Right atrium auricular region (tissue), 2 donors: ENCODE results near the gene WWP2. TPM values are rescaled to one million over a fixed set of nuclear protein-coding genes. Genes with fewer than 3 reads are reported as not detected.
"Not testable (repeated sequence)": the region's sequence is repeated elsewhere in the genome, so short reads cannot be mapped to it uniquely, and the experiment has no call there.

Experiments
- DNase-seq: peaks from one replicate; pipeline ENCODE4 v3.0.0-alpha.2; 2019; ENCODE audit warnings: low spot score
- H3K27ac ChIP-seq, 2 donors: fragments of 200-600 bp; sonication (generic); 1 replicate in 1 of 2; 2 replicates in 1 of 2; pipeline ENCODE4 v1.5.1; 2016 to 2019
- H3K27me3 ChIP-seq, 2 donors: fragments of 200-600 bp; sonication (generic); one replicate each; pipeline versions ENCODE4 v1.5.1 to v1.6.0; 2017 to 2019
- H3K36me3 ChIP-seq: fragments of 200-600 bp; sonication (generic); one replicate; pipeline ENCODE4 v1.5.1; 2016
- H3K4me1 ChIP-seq, 2 donors: fragments of 200-600 bp; sonication (generic); one replicate each; pipeline versions ENCODE4 v1.5.1 to v1.6.0; 2017 to 2019
- H3K4me3 ChIP-seq, 2 donors: fragments of 200-600 bp; sonication (generic); 1 replicate in 1 of 2; 2 replicates in 1 of 2; pipeline ENCODE4 v1.5.1; 2017 to 2019; ENCODE audit warnings: mild to moderate bottlenecking in 1 of 2, moderate library complexity in 1 of 2
- H3K9me3 ChIP-seq, 2 donors: fragments of 200-600 bp; sonication (generic); one replicate each; pipeline ENCODE4 v1.5.1; 2019
- CTCF ChIP-seq, 2 donors: fragments of 200-600 bp; sonication (generic); IDR thresholded peaks; one replicate each; pipeline ENCODE4 v1.5.1; 2019; ENCODE audit warnings: antibody characterized with exemption in 2 of 2
- total RNA-seq, 2 donors: library from RNA; depleted of rRNA; stranded (reverse); fragments of >200 nt; gene quantifications; one replicate each; pipeline ENCODE4 v1.1.0, GENCODE V29; 2016

The WWP2 gene
- total RNA-seq, 2 donors from 2014 or later = 16.1 to 21.2 TPM

DNA sequence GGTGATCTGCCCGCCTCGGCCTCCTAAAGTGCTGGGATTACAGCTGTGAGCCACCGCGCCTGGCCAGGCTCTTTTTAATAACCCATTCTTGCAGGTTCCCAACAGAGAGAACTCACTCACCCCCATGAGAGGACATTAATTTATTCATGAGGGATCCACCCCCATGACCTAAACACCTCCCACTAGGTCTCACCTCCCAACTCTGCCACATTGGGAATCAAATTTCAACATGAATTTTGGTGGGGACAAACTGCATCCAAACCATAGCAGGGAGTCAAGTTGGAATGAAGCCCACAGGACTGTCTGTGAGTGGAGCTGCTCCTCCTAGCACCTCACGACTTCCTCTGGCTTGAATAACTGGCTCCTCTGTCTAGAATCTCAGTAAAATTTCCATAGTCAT, 85.5 kb downstream of the WWP2 start:
- Histone ChIP-seq H3K4me1 (peaks cover 0 to 22% of the 10 kb centered on the region in 2 donors), H3K36me3 (peaks cover under 1% of the 10 kb centered on the region), H3K27me3 (no peaks in the 10 kb centered on the region), H3K9me3 (no peaks in the 10 kb centered on the region), H3K27ac (peak overlapping the region; percentile 76 to 92), H3K4me3 (no peak overlapping the region)
- DNase-seq = no peak
- TF ChIP-seq CTCF (IDR thresholded peaks at IDR 0.05) = no peak

DNA sequence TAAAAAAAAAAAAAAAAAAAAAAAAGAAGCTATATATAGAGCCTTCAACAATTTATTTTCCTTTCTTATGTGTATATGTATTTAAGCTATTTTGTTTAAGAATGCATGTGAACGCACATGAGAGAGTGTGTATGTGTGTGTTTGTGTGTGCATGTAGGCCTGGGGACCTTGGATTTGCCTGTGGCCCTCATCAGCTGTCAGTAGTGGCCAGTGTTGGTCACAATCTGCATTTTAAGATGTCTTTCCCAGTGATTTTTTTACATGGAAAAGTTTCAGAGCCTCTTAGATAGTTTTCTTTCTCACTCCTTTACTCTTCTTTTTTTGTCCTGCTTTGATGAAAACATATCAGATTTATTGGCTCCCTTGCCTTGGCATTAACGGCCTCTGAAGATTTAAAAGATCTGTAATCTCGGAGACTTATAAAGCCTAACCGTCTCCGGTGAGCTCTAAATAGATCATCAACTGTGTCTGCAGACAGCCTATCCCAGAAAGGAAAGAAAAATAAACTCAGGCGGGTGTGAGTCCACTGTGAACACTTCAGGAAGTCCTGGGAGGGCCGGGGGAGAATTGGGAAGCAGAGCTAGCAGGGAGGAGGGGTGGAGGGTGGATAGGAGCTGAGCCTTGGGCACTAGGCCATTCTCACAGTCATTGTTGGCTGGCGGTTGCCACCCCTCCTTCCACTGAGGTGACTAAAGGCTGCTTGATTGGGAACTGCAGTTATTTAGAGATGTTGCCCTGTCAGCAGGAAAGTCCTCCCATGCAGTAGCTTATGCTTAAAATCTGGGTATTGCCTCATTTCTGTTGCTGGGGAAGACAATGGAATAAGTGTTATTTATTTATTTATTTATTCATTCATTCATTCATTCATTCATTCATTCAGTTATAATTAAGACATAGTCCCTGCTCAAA, 86.8 kb downstream of the WWP2 start:
- TF ChIP-seq CTCF (IDR thresholded peaks at IDR 0.05) = no peak
- Histone ChIP-seq H3K4me1 (peaks cover 0 to 22% of the 10 kb centered on the region in 2 donors), H3K36me3 (no peaks in the 10 kb centered on the region), H3K27me3 (no peaks in the 10 kb centered on the region), H3K9me3 (no peaks in the 10 kb centered on the region), H3K4me3 (peak overlapping the region in 1 of 2 donors; percentile 15), H3K27ac (peak overlapping the region; percentile 76 to 92)
- DNase-seq = peak; percentile 90

DNA sequence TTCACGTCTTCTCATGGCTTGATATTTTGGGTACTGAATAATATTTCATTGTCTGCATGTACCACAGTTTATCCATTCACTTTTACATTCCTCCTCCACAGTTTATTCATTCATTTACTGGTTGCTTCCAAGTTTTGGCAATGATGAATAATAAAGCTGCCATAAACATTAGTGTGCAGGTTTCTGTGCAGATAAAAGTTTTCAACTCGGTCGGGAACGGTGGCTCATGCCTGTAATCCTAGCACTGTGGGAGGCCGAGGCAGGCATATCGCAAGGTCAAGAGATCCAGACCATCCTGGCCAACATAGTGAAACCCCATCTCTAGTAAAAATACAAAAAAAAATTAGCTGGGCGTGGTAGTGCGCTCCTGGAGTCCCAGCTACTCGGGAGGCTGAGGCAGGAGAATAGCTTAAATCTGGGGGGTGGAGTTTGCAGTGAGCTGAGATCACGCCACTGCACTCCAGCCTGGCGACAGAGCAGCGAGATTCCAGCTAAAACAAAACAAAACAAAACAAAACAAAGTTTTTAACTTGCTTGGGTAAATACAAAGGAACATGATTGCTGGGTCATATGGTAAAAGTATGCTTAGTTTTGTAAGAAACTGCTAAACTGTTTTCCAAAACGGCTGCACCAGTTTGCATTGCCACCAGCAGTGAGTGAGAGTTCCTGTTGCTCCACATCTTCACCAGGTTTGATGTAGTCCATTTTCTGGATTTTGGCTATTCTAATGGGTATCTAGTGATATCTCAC, 89.5 kb downstream of the WWP2 start:
- Histone ChIP-seq H3K9me3 (no peaks in the 10 kb centered on the region), H3K27ac (no peak overlapping the region), H3K4me1 (peaks cover 0 to 22% of the 10 kb centered on the region in 2 donors), H3K36me3 (no peaks in the 10 kb centered on the region), H3K27me3 (no peaks in the 10 kb centered on the region), H3K4me3 (no peak overlapping the region)
- DNase-seq = no peak
- no peak for TF ChIP-seq CTCF (IDR thresholded peaks at IDR 0.05)

- H3K36me3 ChIP-seq = no peaks in the 10 kb centered on the region
- DNase-seq = no peak
- H3K4me3 ChIP-seq = no peak overlapping the region
- TF ChIP-seq CTCF (IDR thresholded peaks at IDR 0.05) = no peak
- no peak overlapping the region for H3K27ac ChIP-seq
- peaks cover 0 to 20% of the 10 kb centered on the region in 2 donors for H3K4me1 ChIP-seq
- no peaks in the 10 kb centered on the region for H3K9me3 ChIP-seq
- no peaks in the 10 kb centered on the region for H3K27me3 ChIP-seq
These were observed 90.7 kb downstream of the WWP2 start for GRCh38 chr16:69852815-69853214.

- H3K4me3 ChIP-seq = no peak overlapping the region
These were observed 91.3 kb downstream of the WWP2 start for GRCh38 chr16:69853481-69853880.

GRCh38 chr16:69854776-69855175, 92.6 kb downstream of the WWP2 start:
- not testable (repeated sequence) for H3K27me3 ChIP-seq, H3K36me3 ChIP-seq, DNase-seq, H3K9me3 ChIP-seq, H3K4me3 ChIP-seq, H3K27ac ChIP-seq
- H3K4me1 ChIP-seq = peaks cover 0 to 18% of the 10 kb centered on the region in 2 donors

More at GRCh38 chr16:69853481-69853880, 91.3 kb downstream of the WWP2 start:
- Histone ChIP-seq H3K27ac (no peak overlapping the region), H3K9me3 (no peaks in the 10 kb centered on the region), H3K4me1 (peaks cover 0 to 16% of the 10 kb centered on the region in 2 donors), H3K36me3 (no peaks in the 10 kb centered on the region), H3K27me3 (no peaks in the 10 kb centered on the region)
- TF ChIP-seq CTCF (IDR thresholded peaks at IDR 0.05) = no peak
- no peak for DNase-seq
